ENCODE data around the gene S100A6.
A peak's percentile ranks its signal among the peaks of the same experiment; 100 is the strongest.
"Not testable (repeated sequence)": the region's sequence is repeated elsewhere in the genome, so short reads cannot be mapped to it uniquely, and the experiment has no call there.

S100A6 gene

DNA sequence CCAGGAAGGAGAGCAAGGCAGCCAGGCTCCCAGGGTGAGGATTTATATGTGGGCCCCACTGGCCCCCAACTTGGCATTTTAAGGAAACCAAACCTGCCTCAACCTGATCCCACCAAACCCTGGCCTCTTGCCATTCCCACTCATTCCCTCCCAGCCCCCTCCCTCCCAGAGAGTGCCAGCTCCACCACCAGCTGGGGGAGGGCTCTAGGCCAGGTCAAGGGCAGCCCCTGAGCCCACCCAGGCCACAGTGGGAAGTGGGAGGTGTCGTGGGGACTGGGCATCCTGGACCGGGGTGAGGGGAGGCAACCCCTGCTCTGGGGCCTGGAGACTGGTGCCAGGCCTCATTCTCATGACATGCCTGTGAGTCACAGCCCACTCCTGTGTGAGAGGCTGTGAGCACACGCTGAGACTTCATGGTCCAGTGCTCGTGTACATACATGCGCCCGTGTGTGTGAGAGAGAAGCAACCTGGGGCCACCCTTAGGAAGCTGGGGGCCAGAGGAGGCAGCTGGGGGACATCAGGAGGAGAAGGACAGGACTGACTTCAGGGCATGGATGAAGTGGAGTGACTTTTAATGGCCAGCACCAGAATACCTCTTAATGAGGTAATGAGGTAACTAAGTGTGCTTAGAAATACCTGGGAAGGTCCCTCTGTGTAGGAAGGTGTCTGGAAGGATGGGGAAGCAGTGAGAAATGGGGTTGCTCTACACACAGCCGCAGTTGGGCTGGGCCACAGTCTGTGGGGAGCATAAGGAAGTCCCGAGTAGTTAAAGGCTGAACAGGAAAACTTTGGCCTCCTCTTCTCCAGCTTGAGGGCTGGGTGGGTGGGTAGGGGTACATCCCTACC, 30.0 kb upstream of the S100A6 start, which contains the start of gene S100A2:
S100A2 (minus strand) TSS at position 316 of the 846 bp plus-strand sequence. CDS start 1,967 bp downstream, outside the sequence.
- TF ChIP-seq, protein P1, sequence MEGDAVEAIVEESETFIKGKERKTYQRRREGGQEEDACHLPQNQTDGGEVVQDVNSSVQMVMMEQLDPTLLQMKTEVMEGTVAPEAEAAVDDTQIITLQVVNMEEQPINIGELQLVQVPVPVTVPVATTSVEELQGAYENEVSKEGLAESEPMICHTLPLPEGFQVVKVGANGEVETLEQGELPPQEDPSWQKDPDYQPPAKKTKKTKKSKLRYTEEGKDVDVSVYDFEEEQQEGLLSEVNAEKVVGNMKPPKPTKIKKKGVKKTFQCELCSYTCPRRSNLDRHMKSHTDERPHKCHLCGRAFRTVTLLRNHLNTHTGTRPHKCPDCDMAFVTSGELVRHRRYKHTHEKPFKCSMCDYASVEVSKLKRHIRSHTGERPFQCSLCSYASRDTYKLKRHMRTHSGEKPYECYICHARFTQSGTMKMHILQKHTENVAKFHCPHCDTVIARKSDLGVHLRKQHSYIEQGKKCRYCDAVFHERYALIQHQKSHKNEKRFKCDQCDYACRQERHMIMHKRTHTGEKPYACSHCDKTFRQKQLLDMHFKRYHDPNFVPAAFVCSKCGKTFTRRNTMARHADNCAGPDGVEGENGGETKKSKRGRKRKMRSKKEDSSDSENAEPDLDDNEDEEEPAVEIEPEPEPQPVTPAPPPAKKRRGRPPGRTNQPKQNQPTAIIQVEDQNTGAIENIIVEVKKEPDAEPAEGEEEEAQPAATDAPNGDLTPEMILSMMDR (IDR thresholded peaks at IDR 0.05; ENCODE audit: low read depth, low read length, missing control alignments): no peak
- H3K27me3 ChIP-seq (replicated peaks): no peaks in the 10 kb centered on the region
- no peak within 1 kb of the TSS for H3K4me3 ChIP-seq (ENCODE audit: low read depth, low read length)
- in situ Hi-C loops (cut with HindIII; ENCODE audit: low pct_ligation_motif_present, low sequenced_read_pairs): no loop called here
- DNase-seq: peak; percentile 77
- peak within 1 kb of the TSS; percentile 97 for H3K27ac ChIP-seq
- no peaks in the 10 kb centered on the region for H3K36me3 ChIP-seq (replicated peaks)

DNA sequence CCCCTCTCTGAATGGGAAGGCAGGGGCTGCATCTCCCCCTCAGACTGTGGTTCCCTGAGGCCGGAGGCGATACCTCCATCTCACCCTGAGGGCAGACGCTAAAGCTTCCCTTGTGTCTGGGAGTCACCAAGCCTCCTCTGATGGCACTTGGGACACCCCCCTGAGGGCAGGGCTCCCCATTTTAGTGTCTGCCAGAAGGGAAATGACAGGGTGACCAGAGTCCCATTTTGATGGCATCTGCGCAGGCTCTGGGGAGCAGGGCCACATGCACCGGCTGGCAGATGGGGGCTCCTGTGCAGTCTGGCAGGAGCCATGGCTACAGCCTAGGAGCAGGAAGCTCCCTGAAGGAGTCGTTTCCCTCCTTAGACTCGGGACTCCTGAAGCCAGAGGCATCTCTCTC, 28.2 kb upstream of the S100A6 start:
- Histone ChIP-seq H3K27ac (no peak overlapping the region), H3K27me3 (replicated peaks) (no peaks in the 10 kb centered on the region), H3K36me3 (replicated peaks) (no peaks in the 10 kb centered on the region), H3K4me3 (ENCODE audit: low read depth, low read length) (no peak overlapping the region)
- in situ Hi-C loops (cut with HindIII; ENCODE audit: low pct_ligation_motif_present, low sequenced_read_pairs): no loop called here
- DNase-seq: no peak
- TF ChIP-seq, protein P1 (IDR thresholded peaks at IDR 0.05; ENCODE audit: low read depth, low read length, missing control alignments): no peak

DNA sequence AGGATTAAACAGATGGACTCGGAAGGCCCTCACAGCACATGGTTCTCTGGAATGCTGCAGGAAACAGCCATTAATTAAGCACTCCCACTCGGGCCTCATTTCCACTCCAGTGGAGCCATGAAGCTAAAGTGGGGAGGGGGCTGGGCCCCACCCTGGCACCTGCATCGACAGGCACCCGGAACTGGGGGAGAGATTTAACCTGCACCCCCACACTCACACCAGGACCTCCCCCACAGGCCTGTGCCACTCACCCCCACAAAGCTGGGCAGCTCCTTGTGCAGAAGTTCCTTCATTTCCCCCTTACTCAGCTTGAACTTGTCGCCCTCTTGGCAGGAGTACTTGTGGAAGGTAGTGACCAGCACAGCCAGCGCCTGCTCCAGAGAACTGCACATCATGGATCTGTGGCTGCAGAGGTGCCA, 27.7 kb upstream of the S100A6 start:
- TF ChIP-seq, protein P1 (IDR thresholded peaks at IDR 0.05; ENCODE audit: low read depth, low read length, missing control alignments): no peak

DNA sequence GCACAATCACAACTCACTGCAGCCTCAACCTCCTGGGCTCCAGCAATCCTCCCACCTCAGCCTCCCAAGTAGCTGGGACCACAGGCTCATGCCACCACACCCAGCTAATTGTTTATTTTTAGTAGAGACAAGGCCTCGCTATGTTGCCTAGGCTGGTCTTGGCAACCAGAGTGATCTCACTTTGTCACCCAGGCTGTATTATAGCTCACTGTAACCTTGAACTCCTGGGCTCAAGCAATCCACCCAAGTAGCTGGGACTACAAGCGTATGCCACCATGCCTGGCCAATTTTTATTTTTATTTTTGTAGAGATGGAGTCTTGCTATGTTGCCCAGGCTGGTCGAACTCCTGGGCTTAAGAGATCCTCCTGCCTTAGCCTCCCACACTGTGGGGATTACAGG, 26.2 kb upstream of the S100A6 start:
- H3K27ac ChIP-seq; in situ Hi-C loops (cut with HindIII; ENCODE audit: low pct_ligation_motif_present, low sequenced_read_pairs); DNase-seq; H3K4me3 ChIP-seq (ENCODE audit: low read depth, low read length); H3K27me3 ChIP-seq (replicated peaks); H3K36me3 ChIP-seq (replicated peaks): not testable (repeated sequence)

More for the DNA sequence above, 27.7 kb upstream of the S100A6 start:
- Histone ChIP-seq H3K27ac (no peak overlapping the region), H3K27me3 (replicated peaks) (no peaks in the 10 kb centered on the region), H3K36me3 (replicated peaks) (no peaks in the 10 kb centered on the region), H3K4me3 (ENCODE audit: low read depth, low read length) (no peak overlapping the region)
- no peak for DNase-seq
- in situ Hi-C loops (cut with HindIII; ENCODE audit: low pct_ligation_motif_present, low sequenced_read_pairs): no loop called here

DNA sequence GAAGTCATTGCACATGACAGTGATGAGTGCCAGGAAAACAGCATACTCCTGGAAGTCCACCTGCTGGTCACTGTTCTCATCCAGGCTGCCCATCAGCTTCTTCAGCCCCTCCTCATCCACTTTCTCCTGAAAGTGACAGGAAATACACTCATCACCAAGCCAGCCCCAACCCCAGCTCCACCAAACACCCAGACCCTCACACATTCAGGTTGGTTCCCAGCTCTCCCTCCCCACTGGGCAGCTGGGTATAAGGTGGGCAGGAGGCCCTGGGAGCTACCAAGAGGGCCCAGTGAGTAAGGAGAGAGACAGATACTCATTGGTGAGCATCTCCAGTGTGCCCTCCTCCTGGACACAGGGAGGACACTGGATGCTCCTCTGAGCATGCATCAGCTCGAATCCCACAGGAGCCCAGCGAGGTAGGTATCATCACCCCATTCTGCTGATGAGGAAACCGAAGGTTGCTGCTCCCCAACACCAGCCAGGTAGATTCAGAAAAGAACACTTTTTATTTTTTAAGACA, 25.7 kb upstream of the S100A6 start:
- TF ChIP-seq, protein P1 (IDR thresholded peaks at IDR 0.05; ENCODE audit: low read depth, low read length, missing control alignments): no peak
- in situ Hi-C loops (cut with HindIII; ENCODE audit: low pct_ligation_motif_present, low sequenced_read_pairs): no loop called here
- DNase-seq: no peak

DNA sequence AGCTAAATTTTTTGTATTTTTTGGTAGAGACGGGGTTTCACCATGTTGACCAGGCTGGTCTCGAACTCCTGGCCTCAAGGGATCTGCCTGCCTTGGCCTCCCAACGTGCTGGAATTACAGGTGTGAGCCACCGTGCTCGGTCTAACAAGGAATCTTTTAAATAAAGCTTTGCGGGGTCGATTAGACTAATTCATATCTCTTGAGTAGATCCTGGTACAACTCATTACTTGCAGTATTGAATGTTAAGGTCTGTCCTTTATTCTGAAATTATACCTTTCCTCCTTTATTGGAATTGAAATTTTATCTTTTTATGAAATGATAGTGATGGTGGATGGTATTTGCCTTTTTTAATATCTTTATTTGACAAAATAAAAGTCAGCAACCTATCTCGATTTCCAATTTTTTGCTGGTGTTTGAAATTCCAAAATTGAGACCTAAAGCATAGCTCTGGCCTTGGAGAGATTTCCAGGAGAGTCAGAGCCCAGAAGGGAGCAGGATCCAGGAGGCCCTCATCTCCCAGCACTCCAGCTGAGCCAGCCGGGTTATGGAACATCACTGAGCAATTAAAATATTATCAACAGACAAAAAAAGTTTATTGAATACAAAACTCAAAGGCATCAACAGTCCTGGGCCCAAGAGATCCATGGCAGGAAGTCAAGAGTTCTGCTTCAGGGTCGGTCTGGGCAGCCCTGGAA, 25.1 kb upstream of the S100A6 start:
- H3K27ac ChIP-seq: no peak overlapping the region
- in situ Hi-C loops (cut with HindIII; ENCODE audit: low pct_ligation_motif_present, low sequenced_read_pairs): no loop called here
- DNase-seq: no peak
- no peak overlapping the region for H3K4me3 ChIP-seq (ENCODE audit: low read depth, low read length)
- no peaks in the 10 kb centered on the region for H3K36me3 ChIP-seq (replicated peaks)
- H3K27me3 ChIP-seq (replicated peaks): no peaks in the 10 kb centered on the region
- TF ChIP-seq, protein P1 (IDR thresholded peaks at IDR 0.05; ENCODE audit: low read depth, low read length, missing control alignments): no peak

More for the DNA sequence above, 25.7 kb upstream of the S100A6 start:
- Histone ChIP-seq H3K36me3 (replicated peaks) (no peaks in the 10 kb centered on the region), H3K27ac (no peak overlapping the region), H3K27me3 (replicated peaks) (no peaks in the 10 kb centered on the region), H3K4me3 (ENCODE audit: low read depth, low read length) (no peak overlapping the region)

Data from brain microvascular endothelial cell (primary cell).